ENCODE measurements around the gene DSE. TPM values are rescaled to one million over a fixed set of nuclear protein-coding genes. Genes with fewer than 3 reads are reported as not detected.
A peak's percentile ranks its signal among the peaks of the same experiment; 100 is the strongest.

DSE gene
- polyA plus RNA-seq, 3 donors: 14.6 to 36.5 (median 28.4) TPM

GRCh38 chr6:116465246-116465645 lies 94.5 kb downstream of the DSE start:
- Histone ChIP-seq H3K9ac (ENCODE audit: insufficient read depth, low read length, poor library complexity, severe bottlenecking) (no peak overlapping the region), H3K4me2 (replicated peaks; ENCODE audit: extremely low read depth, low read length, poor library complexity, severe bottlenecking) (peak overlapping the region; percentile 78), H3K27me3 (ENCODE audit: control insufficient read depth in 2 of 2, insufficient read depth in 2 of 2, low read length in 2 of 2) (no peaks in the 10 kb centered on the region), H3K79me2 (ENCODE audit: insufficient read depth, low read length) (peaks cover 14% of the 10 kb centered on the region), H3K36me3 (replicated peaks in 1 of 2; ENCODE audit: control insufficient read depth in 1 of 2, insufficient read depth in 2 of 2, low read length in 2 of 2) (no peaks in the 10 kb centered on the region), H3K27ac (ENCODE audit: low read depth in 1 of 2, low read length in 2 of 2) (peak overlapping the region; percentile 58 to 71), H4K20me1 (ENCODE audit: insufficient read depth, low read length) (no peaks in the 10 kb centered on the region), H3K4me3 (replicated peaks in 1 of 3; ENCODE audit: low read depth in 2 of 3, low read length in 3 of 3) (peak overlapping the region in 2 of 3 experiments; percentile 17 to 38), H3K9me3 (replicated peaks in 1 of 2; ENCODE audit: control insufficient read depth in 1 of 2, insufficient read depth in 1 of 2, low read length in 2 of 2) (no peaks in the 10 kb centered on the region), H2AFZ (ENCODE audit: insufficient read depth, low read depth, low read length, poor library complexity, severe bottlenecking) (no peak overlapping the region), H3K4me1 (ENCODE audit: control insufficient read depth in 1 of 2, insufficient read depth in 2 of 2, low read length in 2 of 2) (peaks cover 39 to 59% of the 10 kb centered on the region in 2 donors)
- Mint-ChIP-seq H3K27ac (peak overlapping the region; percentile 86 to 96 (median 92)), H3K4me1 (peaks cover 61% of the 10 kb centered on the region), H3K27me3 (ENCODE audit: low read depth in 3 of 3) (peaks cover 0 to 3% (median 0%) of the 10 kb centered on the region in 3 donors), H3K36me3 (peaks cover 8 to 11% of the 10 kb centered on the region in 2 donors), H3K4me3 (peak overlapping the region in 1 of 2 donors; percentile 75), H3K9me3 (peaks cover 0 to 3% (median 0%) of the 10 kb centered on the region in 7 donors)
- 0% methylated on average over 2 of the region's 5 CpGs for WGBS (ENCODE audit: insufficient coverage)
- peak; percentile 78 to 89 (median 86) for DNase-seq
- no peak for TF ChIP-seq CTCF (IDR thresholded peaks at IDR 0.05)
- intact Hi-C loops (cut with micrococcal nuclease): no loop called here

- H3K4me2 ChIP-seq (replicated peaks; ENCODE audit: extremely low read depth, low read length, poor library complexity, severe bottlenecking): no peak overlapping the region
- WGBS (ENCODE audit: insufficient coverage): 80% methylated on average over 1 of the region's 1 CpG
Measured at GRCh38 chr6:116467096-116467495, 96.3 kb downstream of the DSE start.

More at GRCh38 chr6:116467096-116467495, 96.3 kb downstream of the DSE start:
- Histone ChIP-seq H3K79me2 (ENCODE audit: insufficient read depth, low read length) (peaks cover 14% of the 10 kb centered on the region), H3K4me3 (replicated peaks in 1 of 3; ENCODE audit: low read depth in 2 of 3, low read length in 3 of 3) (no peak overlapping the region), H3K4me1 (ENCODE audit: control insufficient read depth in 1 of 2, insufficient read depth in 2 of 2, low read length in 2 of 2) (peaks cover 38 to 57% of the 10 kb centered on the region in 2 donors), H3K27me3 (ENCODE audit: control insufficient read depth in 2 of 2, insufficient read depth in 2 of 2, low read length in 2 of 2) (no peaks in the 10 kb centered on the region), H3K9me3 (replicated peaks in 1 of 2; ENCODE audit: control insufficient read depth in 1 of 2, insufficient read depth in 1 of 2, low read length in 2 of 2) (no peaks in the 10 kb centered on the region), H4K20me1 (ENCODE audit: insufficient read depth, low read length) (no peaks in the 10 kb centered on the region), H3K27ac (ENCODE audit: low read depth in 1 of 2, low read length in 2 of 2) (no peak overlapping the region), H3K9ac (ENCODE audit: insufficient read depth, low read length, poor library complexity, severe bottlenecking) (no peak overlapping the region), H2AFZ (ENCODE audit: insufficient read depth, low read depth, low read length, poor library complexity, severe bottlenecking) (no peak overlapping the region), H3K36me3 (replicated peaks in 1 of 2; ENCODE audit: control insufficient read depth in 1 of 2, insufficient read depth in 2 of 2, low read length in 2 of 2) (no peaks in the 10 kb centered on the region)
- no peak overlapping the region for H3K4me3 Mint-ChIP-seq
- peaks cover 6 to 8% of the 10 kb centered on the region in 2 donors for H3K36me3 Mint-ChIP-seq
- DNase-seq: no peak
- H3K4me1 Mint-ChIP-seq: peaks cover 60% of the 10 kb centered on the region
- peak overlapping the region in 1 of 7 donors; percentile 55 for H3K27ac Mint-ChIP-seq
- peaks cover 0 to 3% (median 0%) of the 10 kb centered on the region in 7 donors for H3K9me3 Mint-ChIP-seq
- intact Hi-C loops (cut with micrococcal nuclease): no loop called here
- TF ChIP-seq CTCF (IDR thresholded peaks at IDR 0.05): no peak
- H3K27me3 Mint-ChIP-seq (ENCODE audit: low read depth in 3 of 3): no peaks in the 10 kb centered on the region
